IMR-90 (cell line): ENCODE measurements around the gene HSD17B11.

Experiments used
- CHD1 ChIP-seq: IDR thresholded peaks from 2 replicates; pipeline ENCODE4 v1.6.1; 2012; ENCODE audit warnings: low read depth, low read length, improper control_type of control experiment
- CTCF ChIP-seq: conservative IDR thresholded peaks from 2 replicates; pipeline ENCODE4 v1.5.1; 2012; ENCODE audit warnings: mild to moderate bottlenecking, low read depth, low read length, improper control_type of control experiment
- MAFK ChIP-seq: IDR thresholded peaks from 2 replicates; pipeline ENCODE4 v1.6.1; 2012; ENCODE audit warnings: low read depth, low read length, improper control_type of control experiment
- POLR2A ChIP-seq: IDR thresholded peaks from 2 replicates; pipeline ENCODE4 v1.6.1; 2012; ENCODE audit warnings: mild to moderate bottlenecking, low read depth, low read length
- RFX5 ChIP-seq: IDR thresholded peaks from 2 replicates; pipeline ENCODE4 v1.8.0; 2012; ENCODE audit warnings: low read depth, mild to moderate bottlenecking, low read length, moderate library complexity

GRCh38 chr4:87310691-87311335 is 80.2 kb downstream of the HSD17B11 start:
- TF ChIP-seq POLR2A (no peak), CTCF (no peak), RFX5 (no peak), CHD1 (no peak), MAFK (no peak)
